ENCODE measurements around the gene DNAJC16.

- TF ChIP-seq CTCF (optimal IDR thresholded peaks at IDR 0.05 in 1 of 3, IDR thresholded peaks at IDR 0.05 in 1 of 3, conservative IDR thresholded peaks at IDR 0.05 in 1 of 3; ENCODE audit: extremely low read depth in 1 of 3, insufficient read depth in 2 of 3, low read length in 3 of 3): no peak
- TF ChIP-seq EZH2 (IDR thresholded peaks at IDR 0.05; ENCODE audit: low read length): no peak
Measured at GRCh38 chr1:15571266-15571665, 44.6 kb downstream of the DNAJC16 start.

Measured in keratinocyte (primary cell).